T-helper 1 cell treated with Interleukin-12 subunit alpha and Interleukin-12 subunit beta and Interleukin-4 antibody, amounts not matched to agents 30 μg/mL and 1 μg/mL, for 36 hours (primary cell): ENCODE data around the gene ETDA.
A peak's percentile ranks its signal among the peaks of the same experiment; 100 is the strongest.
"Not testable (repeated sequence)": the region's sequence is repeated elsewhere in the genome, so short reads cannot be mapped to it uniquely, and the experiment has no call there.

Experiments
- H3K27ac Mint-ChIP-seq: one replicate; pipeline ENCODE4 v1.8.0; 2021; ENCODE audit warnings: mild to moderate bottlenecking, mixed read lengths
- H3K27me3 Mint-ChIP-seq: one replicate; pipeline ENCODE4 v1.8.0; 2021; ENCODE audit warnings: low read depth, mixed read lengths
- H3K36me3 Mint-ChIP-seq: one replicate; pipeline ENCODE4 v1.8.0; 2021; ENCODE audit warnings: low read depth, mixed read lengths
- H3K4me1 Mint-ChIP-seq: one replicate; pipeline ENCODE4 v1.8.0; 2021; ENCODE audit warnings: low read depth, mixed read lengths
- H3K4me3 Mint-ChIP-seq: one replicate; pipeline ENCODE4 v1.8.0; 2021; ENCODE audit warnings: mild to moderate bottlenecking, moderate library complexity, mixed read lengths
- H3K9me3 Mint-ChIP-seq: one replicate; pipeline ENCODE4 v1.8.0; 2021; ENCODE audit warnings: mixed read lengths

Gene ETDA

GRCh38 chrX:135252011-135252518 lies at the start of gene ETDA:
TSS of gene ETDA (plus strand) at chrX:135252061. CDS start at chrX:135253277, 1,216 bp downstream.
- not testable (repeated sequence) for H3K36me3 Mint-ChIP-seq, H3K27me3 Mint-ChIP-seq, H3K4me1 Mint-ChIP-seq, H3K9me3 Mint-ChIP-seq, H3K4me3 Mint-ChIP-seq, H3K27ac Mint-ChIP-seq

- not testable (repeated sequence) for H3K27ac Mint-ChIP-seq, H3K9me3 Mint-ChIP-seq, H3K36me3 Mint-ChIP-seq, H3K4me3 Mint-ChIP-seq
- Mint-ChIP-seq H3K4me1 (peaks cover 23% of the 10 kb centered on the region), H3K27me3 (peaks cover 31% of the 10 kb centered on the region)
These were observed 45.4 kb upstream of the ETDA start for GRCh38 chrX:135206427-135206826.

GRCh38 chrX:135213200-135213844 lies 38.5 kb upstream of the ETDA start:
- Mint-ChIP-seq H3K9me3 (peaks cover 10% of the 10 kb centered on the region), H3K4me1 (peaks cover 31% of the 10 kb centered on the region), H3K27me3 (no peaks in the 10 kb centered on the region), H3K36me3 (peaks cover 6% of the 10 kb centered on the region), H3K27ac (peak overlapping the region; percentile 94), H3K4me3 (peak overlapping the region; percentile 40)

GRCh38 chrX:135245989-135246388 lies 5.9 kb upstream of the ETDA start:
- H3K36me3 Mint-ChIP-seq, H3K9me3 Mint-ChIP-seq, H3K27me3 Mint-ChIP-seq, H3K4me1 Mint-ChIP-seq, H3K4me3 Mint-ChIP-seq, H3K27ac Mint-ChIP-seq: not testable (repeated sequence)

DNA sequence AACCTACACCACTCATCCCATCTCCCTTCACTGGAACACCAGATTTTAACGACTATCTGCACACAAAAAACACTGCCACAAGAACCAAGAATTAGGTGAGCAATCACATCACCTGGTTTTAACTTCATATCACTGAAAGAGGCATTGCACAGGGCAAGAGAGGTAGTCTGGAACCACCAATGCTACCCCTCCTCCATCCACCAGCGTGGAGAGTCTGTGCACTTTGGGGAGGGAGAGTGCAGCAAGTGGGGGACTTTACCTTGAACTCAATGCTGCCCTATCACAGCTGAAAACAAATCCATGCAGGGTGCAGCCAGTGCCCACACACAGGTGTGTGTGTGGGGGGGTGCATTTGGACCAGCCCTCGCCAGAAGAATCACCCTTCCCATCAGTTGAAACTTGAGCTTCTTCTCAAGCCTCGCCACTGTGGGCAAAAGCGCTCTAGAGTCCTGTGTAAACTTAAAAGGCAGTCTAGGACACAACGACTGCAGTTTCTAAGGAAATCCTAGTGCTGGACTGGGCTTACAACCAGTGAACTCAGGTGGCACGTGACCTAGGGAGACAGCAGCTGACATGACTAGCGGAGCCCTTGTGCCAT lies 4.3 kb downstream of the ETDA start:
- H3K9me3 Mint-ChIP-seq, H3K27ac Mint-ChIP-seq: not testable (repeated sequence)

DNA sequence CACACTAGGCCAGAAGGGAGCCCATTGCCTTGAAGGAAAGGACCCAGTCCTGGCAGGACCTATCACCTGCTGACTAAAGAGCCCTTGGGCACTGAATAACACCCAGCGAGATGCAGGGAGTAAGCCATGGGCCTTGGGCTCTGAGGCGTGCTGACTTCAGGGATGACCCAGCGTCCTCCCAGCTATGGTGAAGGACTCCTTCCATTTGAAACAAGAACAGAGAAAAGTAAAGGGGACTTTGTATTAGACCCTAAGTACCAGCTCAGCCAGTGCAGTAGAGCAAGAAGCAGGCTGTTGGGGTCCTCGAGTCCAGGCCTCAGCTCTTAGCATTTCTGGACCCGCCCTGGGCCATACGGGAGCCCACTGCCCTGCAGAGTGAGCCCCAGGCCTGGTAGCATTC lies 5.1 kb downstream of the ETDA start:
- Mint-ChIP-seq H3K27me3 (no peaks in the 10 kb centered on the region), H3K4me1 (peaks cover 3% of the 10 kb centered on the region), H3K9me3 (peaks cover 4% of the 10 kb centered on the region), H3K27ac (no peak overlapping the region), H3K4me3 (no peak overlapping the region), H3K36me3 (no peaks in the 10 kb centered on the region)

More for the DNA sequence above, 4.3 kb downstream of the ETDA start:
- H3K4me3 Mint-ChIP-seq, H3K4me1 Mint-ChIP-seq, H3K27me3 Mint-ChIP-seq, H3K36me3 Mint-ChIP-seq: not testable (repeated sequence)

DNA sequence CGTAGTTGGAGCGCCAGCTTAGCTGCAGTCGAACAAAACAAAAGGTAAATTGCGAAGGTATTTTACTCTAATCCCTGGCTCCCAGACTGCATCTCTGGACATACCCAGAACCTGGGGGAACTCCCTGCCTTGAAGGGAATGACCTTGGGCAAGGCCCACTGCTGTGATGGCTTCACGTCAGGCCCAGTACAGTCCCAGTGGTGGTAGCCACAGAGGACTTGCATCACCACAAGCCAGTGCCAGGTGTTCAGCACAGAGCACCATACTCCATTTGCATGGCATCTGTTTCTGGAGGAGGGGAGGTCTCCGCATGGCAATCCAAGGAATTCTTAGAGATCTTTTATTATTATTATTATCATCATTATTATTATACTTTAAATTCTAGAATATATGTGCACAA lies 5.6 kb downstream of the ETDA start:
- Mint-ChIP-seq H3K27me3 (no peaks in the 10 kb centered on the region), H3K36me3 (no peaks in the 10 kb centered on the region), H3K4me3 (no peak overlapping the region), H3K4me1 (peaks cover 5% of the 10 kb centered on the region), H3K27ac (no peak overlapping the region), H3K9me3 (peaks cover 4% of the 10 kb centered on the region)

DNA sequence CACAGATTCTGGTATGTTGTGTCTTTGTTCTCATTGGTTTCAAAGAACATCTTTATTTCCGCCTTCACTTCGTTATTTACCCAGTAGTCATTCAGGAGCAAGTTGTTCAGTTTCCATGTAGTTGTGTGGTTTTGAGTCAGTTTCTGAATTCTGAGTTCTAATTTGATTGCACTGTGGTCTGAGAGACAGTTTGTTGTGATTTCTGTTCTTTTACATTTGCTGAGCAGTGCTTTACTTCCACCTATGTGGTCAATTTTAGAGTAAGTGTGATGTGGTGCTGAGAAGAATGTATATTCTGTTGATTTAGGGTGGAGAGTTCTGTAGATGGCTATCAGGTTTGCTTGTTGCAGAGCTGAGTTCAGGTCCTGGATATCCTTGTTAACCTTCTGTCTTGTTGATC lies 9.1 kb downstream of the ETDA start:
- peak overlapping the region; percentile 32 for H3K27ac Mint-ChIP-seq
- not testable (repeated sequence) for H3K27me3 Mint-ChIP-seq, H3K4me3 Mint-ChIP-seq, H3K36me3 Mint-ChIP-seq, H3K9me3 Mint-ChIP-seq, H3K4me1 Mint-ChIP-seq

DNA sequence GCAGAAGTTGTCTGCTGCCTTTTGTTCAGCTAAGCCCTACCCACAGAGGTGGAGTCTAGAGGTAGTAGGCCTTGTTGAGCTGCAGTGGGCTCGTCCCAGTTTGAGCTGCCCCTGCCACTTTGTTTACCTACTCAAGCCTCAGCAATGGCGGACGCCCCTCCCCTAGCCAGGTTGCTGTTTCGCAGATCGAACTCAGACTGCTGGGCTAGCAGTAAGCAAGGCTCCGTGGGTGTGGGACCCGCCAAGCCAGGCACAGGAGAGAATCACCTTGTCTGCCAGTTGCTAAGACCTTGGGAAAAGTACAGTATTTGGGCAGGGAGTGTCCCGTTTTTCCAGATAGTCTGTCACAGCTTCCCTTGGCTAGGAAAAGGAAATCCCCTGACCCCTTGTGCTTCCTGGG lies 11.5 kb downstream of the ETDA start:
- not testable (repeated sequence) for H3K36me3 Mint-ChIP-seq, H3K4me1 Mint-ChIP-seq, H3K4me3 Mint-ChIP-seq, H3K27ac Mint-ChIP-seq, H3K27me3 Mint-ChIP-seq
- H3K9me3 Mint-ChIP-seq: peaks cover 26% of the 10 kb centered on the region

DNA sequence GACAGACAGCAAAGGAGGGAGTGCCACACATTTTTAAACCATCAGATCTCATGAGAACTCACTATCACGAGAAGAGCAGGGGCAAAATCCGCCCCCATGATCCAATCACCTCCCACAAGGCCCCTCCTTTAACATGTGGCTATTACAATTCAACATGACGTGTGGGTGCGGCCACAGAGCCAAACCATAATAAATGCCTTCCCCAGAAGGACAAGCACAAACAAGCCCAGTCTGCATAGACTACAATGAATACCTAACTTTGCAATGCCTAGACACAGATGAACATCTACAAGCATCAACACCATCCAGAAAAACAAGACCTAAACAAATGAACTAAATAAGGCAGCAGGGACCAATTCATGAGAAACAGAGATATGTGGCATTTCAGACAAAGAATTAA lies 12.3 kb downstream of the ETDA start:
- peaks cover 3% of the 10 kb centered on the region for H3K36me3 Mint-ChIP-seq
- H3K4me3 Mint-ChIP-seq: no peak overlapping the region
- H3K4me1 Mint-ChIP-seq: peaks cover 5% of the 10 kb centered on the region
- H3K9me3 Mint-ChIP-seq: peaks cover 33% of the 10 kb centered on the region
- H3K27me3 Mint-ChIP-seq: peaks cover 5% of the 10 kb centered on the region
- no peak overlapping the region for H3K27ac Mint-ChIP-seq

- Mint-ChIP-seq H3K4me3 (no peak overlapping the region), H3K4me1 (no peaks in the 10 kb centered on the region), H3K27ac (no peak overlapping the region), H3K27me3 (no peaks in the 10 kb centered on the region), H3K9me3 (peaks cover 24% of the 10 kb centered on the region), H3K36me3 (no peaks in the 10 kb centered on the region)
These were observed 21.3 kb downstream of the ETDA start for GRCh38 chrX:135273162-135273561.

DNA sequence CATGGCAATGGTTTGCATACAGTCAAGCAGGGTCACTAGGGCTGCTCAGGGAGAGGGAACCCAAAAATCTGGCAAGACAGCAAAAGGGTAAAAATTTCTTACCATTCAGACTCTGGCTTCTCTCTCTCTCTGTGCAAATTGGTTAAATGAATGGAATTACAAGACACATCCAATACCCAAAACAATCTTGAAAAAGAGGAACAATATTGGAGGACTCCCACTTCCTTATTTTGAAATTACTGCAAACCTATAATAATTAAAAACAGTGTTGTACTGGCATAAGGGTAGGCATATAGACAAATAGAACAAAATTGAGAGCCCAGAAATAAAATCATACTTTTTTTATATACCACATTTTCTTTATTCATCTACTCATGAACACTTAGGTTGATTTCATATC lies 24.1 kb downstream of the ETDA start:
- Mint-ChIP-seq H3K4me3 (no peak overlapping the region), H3K27ac (no peak overlapping the region), H3K9me3 (peaks cover 32% of the 10 kb centered on the region), H3K27me3 (no peaks in the 10 kb centered on the region), H3K36me3 (no peaks in the 10 kb centered on the region), H3K4me1 (no peaks in the 10 kb centered on the region)

- H3K9me3 Mint-ChIP-seq: peaks cover 50% of the 10 kb centered on the region
- H3K27ac Mint-ChIP-seq: no peak overlapping the region
- H3K27me3 Mint-ChIP-seq: no peaks in the 10 kb centered on the region
- H3K4me3 Mint-ChIP-seq: no peak overlapping the region
- H3K36me3 Mint-ChIP-seq: peaks cover 37% of the 10 kb centered on the region
- no peaks in the 10 kb centered on the region for H3K4me1 Mint-ChIP-seq
These were observed 35.5 kb downstream of the ETDA start for GRCh38 chrX:135287266-135287823.

GRCh38 chrX:135295238-135295943 lies 43.5 kb downstream of the ETDA start:
- H3K36me3 Mint-ChIP-seq: peaks cover 25% of the 10 kb centered on the region
- peaks cover 6% of the 10 kb centered on the region for H3K4me1 Mint-ChIP-seq
- H3K27me3 Mint-ChIP-seq: no peaks in the 10 kb centered on the region
- H3K4me3 Mint-ChIP-seq: peak overlapping the region; percentile 86
- peaks cover 18% of the 10 kb centered on the region for H3K9me3 Mint-ChIP-seq
- peak overlapping the region; percentile 81 for H3K27ac Mint-ChIP-seq

GRCh38 chrX:135295944-135296305 lies 44.1 kb downstream of the ETDA start:
- Mint-ChIP-seq H3K4me3 (peak overlapping the region; percentile 86), H3K36me3 (peaks cover 21% of the 10 kb centered on the region), H3K9me3 (peaks cover 14% of the 10 kb centered on the region), H3K4me1 (peaks cover 6% of the 10 kb centered on the region), H3K27ac (peak overlapping the region; percentile 81), H3K27me3 (no peaks in the 10 kb centered on the region)
